PC-3 (cell line): ENCODE results near the gene UROD. TPM values are rescaled to one million over a fixed set of nuclear protein-coding genes. Genes with fewer than 3 reads are reported as not detected.
"Not testable (repeated sequence)": the region's sequence is repeated elsewhere in the genome, so short reads cannot be mapped to it uniquely, and the experiment has no call there.

Experiments
- ATAC-seq: fragments of 200-7000 bp; cut with Tn5 transposase; 2 replicates; pipeline ENCODE4 v1.9.1; 2020; ENCODE audit warnings: mild to moderate bottlenecking, moderate library complexity
- BruUV-seq: library from RNA; stranded (reverse); fragments of 400-500 nt; replicated peaks from 2 replicates; lab custom pipeline; 2021; lab: Mats Ljungman, UMichigan
- CTCF ChIA-PET: fragments of 300-600 bp; sonication (Branson Sonifier 250); formaldehyde crosslinking; loops from one replicate; lab custom pipeline; 2022; ENCODE audit warnings: antibody characterized with exemption; lab: Charles Lee
- POLR2A ChIA-PET: fragments of 300-600 bp; sonication (Branson Sonifier 250); formaldehyde crosslinking; loops from one replicate; lab custom pipeline; 2022; ENCODE audit warnings: antibody characterized with exemption; ENCODE audit not compliant: unreplicated experiment; lab: Charles Lee
- DNase-seq: peaks from one replicate; pipeline ENCODE4 v3.0.0-alpha.2; 2015
- H2AFZ ChIP-seq: fragments of 300-600 bp; sonication (generic); 2 replicates; pipeline ENCODE4 v1.6.0; 2016; ENCODE audit warnings: antibody characterized with exemption, low read length
- H3F3A ChIP-seq: fragments of 300-600 bp; sonication (generic); one replicate; pipeline ENCODE4 v1.6.0; 2017; ENCODE audit warnings: antibody characterized with exemption, low read length, control low read depth, mild to moderate bottlenecking; ENCODE audit not compliant: unreplicated experiment
- H3K27ac ChIP-seq: fragments of 300-600 bp; sonication (generic); 2 replicates; pipeline ENCODE4 v1.5.1; 2016; ENCODE audit warnings: mild to moderate bottlenecking, low read length
- H3K27me3 ChIP-seq: fragments of 300-600 bp; sonication (generic); 2 replicates; pipeline ENCODE4 v1.6.1; 2016; ENCODE audit warnings: low read length, mixed read lengths
- H3K36me3 ChIP-seq: fragments of 300-600 bp; sonication (generic); 2 replicates; pipeline ENCODE4 v1.6.1; 2016; ENCODE audit warnings: low read depth, mixed run types, low read length, mixed read lengths
- H3K4me1 ChIP-seq: fragments of 300-600 bp; sonication (generic); 2 replicates; pipeline ENCODE4 v1.5.1; 2016; ENCODE audit warnings: low read length; ENCODE audit not compliant: insufficient read depth
- H3K4me2 ChIP-seq: fragments of 300-600 bp; sonication (generic); 2 replicates; pipeline ENCODE4 v1.6.0; 2016; ENCODE audit warnings: low read length
- H3K4me3 ChIP-seq: fragments of 300-600 bp; sonication (generic); 2 replicates; pipeline ENCODE4 v1.5.1; 2016; ENCODE audit warnings: mild to moderate bottlenecking, low read length, mixed read lengths
- H3K79me2 ChIP-seq: fragments of 300-600 bp; sonication (generic); 2 replicates; pipeline ENCODE4 v1.6.1; 2017; ENCODE audit warnings: low read length, mixed read lengths
- H3K9ac ChIP-seq: fragments of 300-600 bp; sonication (generic); 2 replicates; pipeline ENCODE4 v1.6.0; 2016; ENCODE audit warnings: mild to moderate bottlenecking, low read length
- H3K9me2 ChIP-seq: fragments of 300-600 bp; sonication (generic); replicated peaks from 2 replicates; pipeline ENCODE4 v1.6.1; 2016; ENCODE audit warnings: mixed run types, low read length, mixed read lengths
- H3K9me3 ChIP-seq: fragments of 300-600 bp; sonication (generic); 2 replicates; pipeline ENCODE4 v1.6.1; 2016; ENCODE audit warnings: low read length, mixed read lengths
- H4K20me1 ChIP-seq: fragments of 300-600 bp; sonication (generic); 2 replicates; pipeline ENCODE4 v1.6.1; 2016; ENCODE audit warnings: low read length, mixed read lengths
- CTCF ChIP-seq: fragments of 300-600 bp; sonication (generic); conservative IDR thresholded peaks from 2 replicates; pipeline ENCODE4 v1.5.1; 2017; ENCODE audit warnings: antibody characterized with exemption, low read depth, mild to moderate bottlenecking, low read length
- EZH2 ChIP-seq: fragments of 300-600 bp; sonication (generic); IDR thresholded peaks from one replicate; pipeline ENCODE4 v1.6.1; 2017; ENCODE audit warnings: antibody characterized with exemption, mild to moderate bottlenecking, low read length; ENCODE audit not compliant: unreplicated experiment
- EZH2phosphoT487 ChIP-seq: fragments of 300-600 bp; sonication (generic); IDR thresholded peaks from 2 replicates; pipeline ENCODE4 v1.6.1; 2018; ENCODE audit warnings: mild to moderate bottlenecking, antibody characterized with exemption, low read length, borderline replicate concordance
- intact Hi-C: fragments of 100-400 bp; cut with micrococcal nuclease; formaldehyde crosslinking; loops from 2 replicates; pipeline ENCODE4 v1.9.0; 2023
- total RNA-seq: library from RNA; depleted of rRNA; stranded (reverse); fragments of >200 nt; gene quantifications from 2 replicates; pipeline ENCODE4 v1.2.3, GENCODE V29; 2014

UROD gene
- total RNA-seq, 1 experiment from 2014 or later, result 168 TPM

- Histone ChIP-seq H3K27ac (no peak overlapping the region), H3K4me2 (no peak overlapping the region), H3F3A (no peaks in the 10 kb centered on the region), H3K79me2 (no peaks in the 10 kb centered on the region), H3K4me3 (no peak overlapping the region), H3K9ac (no peak overlapping the region), H4K20me1 (no peaks in the 10 kb centered on the region), H2AFZ (no peak overlapping the region), H3K4me1 (no peaks in the 10 kb centered on the region), H3K9me3 (no peaks in the 10 kb centered on the region), H3K9me2 (no peaks in the 10 kb centered on the region), H3K36me3 (no peaks in the 10 kb centered on the region), H3K27me3 (no peaks in the 10 kb centered on the region)
- ATAC-seq (no peak), DNase-seq (no peak)
- ChIA-PET CTCF (no interaction called here), POLR2A (no interaction called here)
- intact Hi-C loops, result no loop called here
- TF ChIP-seq EZH2phosphoT487 (no peak), EZH2 (no peak), CTCF (no peak)
- no TSS peak for BruUV-seq
Observed at GRCh38 chr1:44995467-44996238, 16.4 kb upstream of the UROD start.

- POLR2A ChIA-PET, result no interaction called here
- H2AFZ ChIP-seq, result no peak overlapping the region
- ATAC-seq (no peak), DNase-seq (no peak)
- H3K27me3 ChIP-seq, result no peaks in the 10 kb centered on the region
- no peak overlapping the region for H3K9ac ChIP-seq
- intact Hi-C loops, result no loop called here
- peaks cover 5% of the 10 kb centered on the region for H3K36me3 ChIP-seq
- no peaks in the 10 kb centered on the region for H4K20me1 ChIP-seq
- no peaks in the 10 kb centered on the region for H3F3A ChIP-seq
- no peak overlapping the region for H3K4me3 ChIP-seq
- CTCF ChIA-PET, result no interaction called here
- no peak overlapping the region for H3K27ac ChIP-seq
- no peaks in the 10 kb centered on the region for H3K79me2 ChIP-seq
- H3K4me2 ChIP-seq, result no peak overlapping the region
- no peaks in the 10 kb centered on the region for H3K9me2 ChIP-seq
- no peaks in the 10 kb centered on the region for H3K4me1 ChIP-seq
- no peaks in the 10 kb centered on the region for H3K9me3 ChIP-seq
- TF ChIP-seq EZH2, result no peak
- no peak for TF ChIP-seq CTCF
- no peak for TF ChIP-seq EZH2phosphoT487
- no TSS peak for BruUV-seq
Observed at GRCh38 chr1:44999232-44999631, 12.8 kb upstream of the UROD start.

- peak; percentile 57 for ATAC-seq
- H3K9ac ChIP-seq, result no peak overlapping the region
- no peak overlapping the region for H3K4me2 ChIP-seq
- no peaks in the 10 kb centered on the region for H3K79me2 ChIP-seq
- BruUV-seq, result no TSS peak
- no peak overlapping the region for H3K27ac ChIP-seq
- H3F3A ChIP-seq, result no peaks in the 10 kb centered on the region
- no peaks in the 10 kb centered on the region for H3K27me3 ChIP-seq
- H3K4me3 ChIP-seq, result no peak overlapping the region
- no peaks in the 10 kb centered on the region for H3K4me1 ChIP-seq
- H3K9me3 ChIP-seq, result no peaks in the 10 kb centered on the region
- DNase-seq, result no peak
- no peak for TF ChIP-seq EZH2
- no peak for TF ChIP-seq EZH2phosphoT487
- no peak for TF ChIP-seq CTCF
- H2AFZ ChIP-seq, result no peak overlapping the region
- H3K9me2 ChIP-seq, result no peaks in the 10 kb centered on the region
- CTCF ChIA-PET, result no interaction called here
- intact Hi-C loops, result no loop called here
- H3K36me3 ChIP-seq, result peaks cover 5% of the 10 kb centered on the region
- POLR2A ChIA-PET, result no interaction called here
- no peaks in the 10 kb centered on the region for H4K20me1 ChIP-seq
Observed at GRCh38 chr1:45001011-45001481, 11.0 kb upstream of the UROD start.

- not testable (repeated sequence) for BruUV-seq
Observed at GRCh38 chr1:45001576-45001975, 10.5 kb upstream of the UROD start.

More at GRCh38 chr1:45001576-45001975, 10.5 kb upstream of the UROD start:
- H2AFZ ChIP-seq, H3K4me1 ChIP-seq, H4K20me1 ChIP-seq, H3K9me2 ChIP-seq, H3K36me3 ChIP-seq, CTCF ChIA-PET, ATAC-seq, POLR2A ChIA-PET, H3K9ac ChIP-seq, H3K4me2 ChIP-seq, H3K27ac ChIP-seq, intact Hi-C loops, H3K27me3 ChIP-seq, H3K79me2 ChIP-seq, H3F3A ChIP-seq, H3K4me3 ChIP-seq, H3K9me3 ChIP-seq, DNase-seq: not testable (repeated sequence)
